Anterior cingulate cortex (tissue), 58 donors: Measurements from ENCODE around the gene GNG12.

Source experiments
- DNase-seq, 58 donors: peaks; one replicate each; lab custom pipeline; 2025; lab: John Stamatoyannopoulos, UW

The GNG12 gene

GRCh38 chr1:67788904-67789303, 44.4 kb downstream of the GNG12 start:
- DNase-seq, result no peak

GRCh38 chr1:67788238-67788790, 45.0 kb downstream of the GNG12 start:
- no peak for DNase-seq

- no peak for DNase-seq
These were observed 45.5 kb downstream of the GNG12 start for GRCh38 chr1:67787746-67788145.

- no peak for DNase-seq
These were observed 47.2 kb downstream of the GNG12 start for GRCh38 chr1:67785847-67786753.

GRCh38 chr1:67784545-67785186, 48.6 kb downstream of the GNG12 start:
- DNase-seq, result no peak

GRCh38 chr1:67780637-67781036, 52.6 kb downstream of the GNG12 start:
- DNase-seq, result no peak

GRCh38 chr1:67777440-67777839, 55.8 kb downstream of the GNG12 start:
- no peak for DNase-seq

- no peak for DNase-seq
These were observed 56.3 kb downstream of the GNG12 start for GRCh38 chr1:67777016-67777415.

GRCh38 chr1:67773462-67773861, 59.8 kb downstream of the GNG12 start:
- DNase-seq, result no peak

GRCh38 chr1:67771749-67772148, 61.5 kb downstream of the GNG12 start:
- DNase-seq, result no peak

GRCh38 chr1:67771152-67771551, 62.1 kb downstream of the GNG12 start:
- DNase-seq, result no peak

GRCh38 chr1:67769633-67770256, 63.5 kb downstream of the GNG12 start:
- DNase-seq, result no peak

- no peak for DNase-seq
These were observed 64.8 kb downstream of the GNG12 start for GRCh38 chr1:67768480-67768879.

GRCh38 chr1:67767103-67767782, 66.0 kb downstream of the GNG12 start:
- DNase-seq, result no peak

- DNase-seq, result peak in 31 of 58 donors; percentile 3 to 57 (median 16)
These were observed 66.9 kb downstream of the GNG12 start for GRCh38 chr1:67766141-67766978.

GRCh38 chr1:67764633-67765032, 68.6 kb downstream of the GNG12 start:
- no peak for DNase-seq

- DNase-seq, result no peak
These were observed 71.5 kb downstream of the GNG12 start for GRCh38 chr1:67761730-67762129.

GRCh38 chr1:67761091-67761490, 72.2 kb downstream of the GNG12 start:
- DNase-seq, result no peak

- peak in 34 of 58 donors; percentile 2 to 55 (median 20) for DNase-seq
These were observed 73.0 kb downstream of the GNG12 start for GRCh38 chr1:67760030-67760821.
